ENCODE results near the gene HLA-DMA. TPM values are rescaled to one million over a fixed set of nuclear protein-coding genes. Genes with fewer than 3 reads are reported as not detected.

The HLA-DMA gene
- total and polyA plus RNA-seq, 9 of the 15 experiments (the other 6 are each of a cell fraction or from before 2014, with no cell fraction given) = 0.13 to 0.83 (median 0.51) TPM

DNA sequence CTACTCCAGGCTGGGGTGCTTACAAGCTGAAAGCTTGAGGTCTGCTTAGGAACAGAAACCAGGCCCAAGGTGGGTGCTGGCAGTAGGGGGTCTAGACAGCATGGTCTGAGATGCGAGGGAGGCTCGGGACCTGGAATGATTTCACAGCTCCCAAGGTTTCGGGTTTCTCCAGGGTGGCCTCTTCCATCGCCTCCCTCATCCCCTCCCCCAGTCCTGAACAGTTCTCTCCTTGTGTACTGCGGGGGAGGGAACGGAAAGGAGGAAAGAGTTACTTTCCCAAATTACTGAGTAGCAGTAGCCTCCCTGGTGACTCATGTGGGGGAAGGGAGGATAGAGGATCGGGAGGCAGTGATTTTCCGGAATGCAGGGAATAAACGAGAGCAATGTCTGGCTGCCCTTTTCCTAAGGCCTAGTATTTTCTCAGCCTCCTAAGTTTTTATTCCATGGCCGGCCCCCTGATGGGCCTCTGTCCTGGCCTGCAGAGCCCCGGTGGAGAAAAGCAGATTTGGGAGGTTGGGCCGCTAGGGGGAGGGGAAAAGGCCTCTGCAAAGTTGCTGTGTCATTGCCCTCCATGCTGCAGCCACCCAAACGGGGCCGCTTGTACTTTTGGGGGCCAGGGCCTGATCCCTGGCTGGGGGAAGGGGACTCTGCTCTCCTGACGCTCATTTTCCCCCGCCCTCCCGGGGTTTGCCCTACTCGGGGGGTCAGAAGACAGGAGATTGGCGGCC lies 17.0 kb upstream of the HLA-DMA start (continued):
- TF ChIP-seq, protein P1, sequence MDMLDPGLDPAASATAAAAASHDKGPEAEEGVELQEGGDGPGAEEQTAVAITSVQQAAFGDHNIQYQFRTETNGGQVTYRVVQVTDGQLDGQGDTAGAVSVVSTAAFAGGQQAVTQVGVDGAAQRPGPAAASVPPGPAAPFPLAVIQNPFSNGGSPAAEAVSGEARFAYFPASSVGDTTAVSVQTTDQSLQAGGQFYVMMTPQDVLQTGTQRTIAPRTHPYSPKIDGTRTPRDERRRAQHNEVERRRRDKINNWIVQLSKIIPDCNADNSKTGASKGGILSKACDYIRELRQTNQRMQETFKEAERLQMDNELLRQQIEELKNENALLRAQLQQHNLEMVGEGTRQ (CRISPR knock-in tag; IDR thresholded peaks at IDR 0.05) = no peak; the same call in 1 of the 2 replicates
- TF ChIP-seq ZNF239 (CRISPR knock-in tag; IDR thresholded peaks at IDR 0.05) (no peak), ZNF354B (CRISPR knock-in tag; IDR thresholded peaks at IDR 0.05) (no peak), NCOA4 (IDR thresholded peaks at IDR 0.05; ENCODE audit: partially characterized antibody) (no peak), RBFOX2 (IDR thresholded peaks at IDR 0.05; ENCODE audit: low read depth, low read length) (peak; percentile 74), KLF10 (CRISPR knock-in tag; IDR thresholded peaks at IDR 0.05) (no peak), ZNF76 (CRISPR knock-in tag; IDR thresholded peaks at IDR 0.05; ENCODE audit: borderline replicate concordance) (0 out of 2 replicates have a peak, but pooled peaks have one; percentile 14), ZNF444 (CRISPR knock-in tag; IDR thresholded peaks at IDR 0.05) (peak; percentile 3; the same call in 1 of the 2 replicates), ZC3H11A (IDR thresholded peaks at IDR 0.05; ENCODE audit: low read depth, low read length) (no peak), KAT7 (CRISPR knock-in tag; IDR thresholded peaks at IDR 0.05; ENCODE audit: borderline replicate concordance) (no peak; the same call in 1 of the 2 replicates), GATA2 (CRISPR knock-in tag; IDR thresholded peaks at IDR 0.05) (no peak), NFXL1 (CRISPR knock-in tag; IDR thresholded peaks at IDR 0.05) (peak; percentile 2; the same call in 1 of the 2 replicates), CEBPB (tag; IDR thresholded peaks at IDR 0.05) (no peak), ZNF133 (CRISPR knock-in tag; IDR thresholded peaks at IDR 0.05) (no peak), LEF1 (IDR thresholded peaks at IDR 0.05) (peak; percentile 98)
- TF ChIP-seq, protein P2, sequence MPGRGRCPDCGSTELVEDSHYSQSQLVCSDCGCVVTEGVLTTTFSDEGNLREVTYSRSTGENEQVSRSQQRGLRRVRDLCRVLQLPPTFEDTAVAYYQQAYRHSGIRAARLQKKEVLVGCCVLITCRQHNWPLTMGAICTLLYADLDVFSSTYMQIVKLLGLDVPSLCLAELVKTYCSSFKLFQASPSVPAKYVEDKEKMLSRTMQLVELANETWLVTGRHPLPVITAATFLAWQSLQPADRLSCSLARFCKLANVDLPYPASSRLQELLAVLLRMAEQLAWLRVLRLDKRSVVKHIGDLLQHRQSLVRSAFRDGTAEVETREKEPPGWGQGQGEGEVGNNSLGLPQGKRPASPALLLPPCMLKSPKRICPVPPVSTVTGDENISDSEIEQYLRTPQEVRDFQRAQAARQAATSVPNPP (IDR thresholded peaks at IDR 0.05; ENCODE audit: borderline replicate concordance, insufficient read depth, insufficient read length) = no peak
- TF ChIP-seq, protein P3, sequence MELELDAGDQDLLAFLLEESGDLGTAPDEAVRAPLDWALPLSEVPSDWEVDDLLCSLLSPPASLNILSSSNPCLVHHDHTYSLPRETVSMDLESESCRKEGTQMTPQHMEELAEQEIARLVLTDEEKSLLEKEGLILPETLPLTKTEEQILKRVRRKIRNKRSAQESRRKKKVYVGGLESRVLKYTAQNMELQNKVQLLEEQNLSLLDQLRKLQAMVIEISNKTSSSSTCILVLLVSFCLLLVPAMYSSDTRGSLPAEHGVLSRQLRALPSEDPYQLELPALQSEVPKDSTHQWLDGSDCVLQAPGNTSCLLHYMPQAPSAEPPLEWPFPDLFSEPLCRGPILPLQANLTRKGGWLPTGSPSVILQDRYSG (tag; conservative IDR thresholded peaks at IDR 0.05; ENCODE audit: low read depth) = 0 out of 2 replicates have a peak, but pooled peaks have one; percentile 13
- TF ChIP-seq, protein P4, sequence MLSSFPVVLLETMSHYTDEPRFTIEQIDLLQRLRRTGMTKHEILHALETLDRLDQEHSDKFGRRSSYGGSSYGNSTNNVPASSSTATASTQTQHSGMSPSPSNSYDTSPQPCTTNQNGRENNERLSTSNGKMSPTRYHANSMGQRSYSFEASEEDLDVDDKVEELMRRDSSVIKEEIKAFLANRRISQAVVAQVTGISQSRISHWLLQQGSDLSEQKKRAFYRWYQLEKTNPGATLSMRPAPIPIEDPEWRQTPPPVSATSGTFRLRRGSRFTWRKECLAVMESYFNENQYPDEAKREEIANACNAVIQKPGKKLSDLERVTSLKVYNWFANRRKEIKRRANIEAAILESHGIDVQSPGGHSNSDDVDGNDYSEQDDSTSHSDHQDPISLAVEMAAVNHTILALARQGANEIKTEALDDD (IDR thresholded peaks at IDR 0.05) = 0 out of 2 replicates have a peak, but pooled peaks have one; percentile 43
- TF ChIP-seq, protein P5, sequence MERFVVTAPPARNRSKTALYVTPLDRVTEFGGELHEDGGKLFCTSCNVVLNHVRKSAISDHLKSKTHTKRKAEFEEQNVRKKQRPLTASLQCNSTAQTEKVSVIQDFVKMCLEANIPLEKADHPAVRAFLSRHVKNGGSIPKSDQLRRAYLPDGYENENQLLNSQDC (CRISPR knock-in tag; IDR thresholded peaks at IDR 0.05) = no peak
- TF ChIP-seq, protein P6, sequence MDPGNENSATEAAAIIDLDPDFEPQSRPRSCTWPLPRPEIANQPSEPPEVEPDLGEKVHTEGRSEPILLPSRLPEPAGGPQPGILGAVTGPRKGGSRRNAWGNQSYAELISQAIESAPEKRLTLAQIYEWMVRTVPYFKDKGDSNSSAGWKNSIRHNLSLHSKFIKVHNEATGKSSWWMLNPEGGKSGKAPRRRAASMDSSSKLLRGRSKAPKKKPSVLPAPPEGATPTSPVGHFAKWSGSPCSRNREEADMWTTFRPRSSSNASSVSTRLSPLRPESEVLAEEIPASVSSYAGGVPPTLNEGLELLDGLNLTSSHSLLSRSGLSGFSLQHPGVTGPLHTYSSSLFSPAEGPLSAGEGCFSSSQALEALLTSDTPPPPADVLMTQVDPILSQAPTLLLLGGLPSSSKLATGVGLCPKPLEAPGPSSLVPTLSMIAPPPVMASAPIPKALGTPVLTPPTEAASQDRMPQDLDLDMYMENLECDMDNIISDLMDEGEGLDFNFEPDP (CRISPR knock-in tag; IDR thresholded peaks at IDR 0.05) = no peak
- TF ChIP-seq, protein P7, sequence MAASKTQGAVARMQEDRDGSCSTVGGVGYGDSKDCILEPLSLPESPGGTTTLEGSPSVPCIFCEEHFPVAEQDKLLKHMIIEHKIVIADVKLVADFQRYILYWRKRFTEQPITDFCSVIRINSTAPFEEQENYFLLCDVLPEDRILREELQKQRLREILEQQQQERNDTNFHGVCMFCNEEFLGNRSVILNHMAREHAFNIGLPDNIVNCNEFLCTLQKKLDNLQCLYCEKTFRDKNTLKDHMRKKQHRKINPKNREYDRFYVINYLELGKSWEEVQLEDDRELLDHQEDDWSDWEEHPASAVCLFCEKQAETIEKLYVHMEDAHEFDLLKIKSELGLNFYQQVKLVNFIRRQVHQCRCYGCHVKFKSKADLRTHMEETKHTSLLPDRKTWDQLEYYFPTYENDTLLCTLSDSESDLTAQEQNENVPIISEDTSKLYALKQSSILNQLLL (CRISPR knock-in tag; IDR thresholded peaks at IDR 0.05; ENCODE audit: borderline replicate concordance) = no peak

Data from K562 (cell line).